ENCODE data around the gene GFI1. TPM values are rescaled to one million over a fixed set of nuclear protein-coding genes. Genes with fewer than 3 reads are reported as not detected.

Gene GFI1
- polyA plus RNA-seq: not detected in 2 replicates

DNA sequence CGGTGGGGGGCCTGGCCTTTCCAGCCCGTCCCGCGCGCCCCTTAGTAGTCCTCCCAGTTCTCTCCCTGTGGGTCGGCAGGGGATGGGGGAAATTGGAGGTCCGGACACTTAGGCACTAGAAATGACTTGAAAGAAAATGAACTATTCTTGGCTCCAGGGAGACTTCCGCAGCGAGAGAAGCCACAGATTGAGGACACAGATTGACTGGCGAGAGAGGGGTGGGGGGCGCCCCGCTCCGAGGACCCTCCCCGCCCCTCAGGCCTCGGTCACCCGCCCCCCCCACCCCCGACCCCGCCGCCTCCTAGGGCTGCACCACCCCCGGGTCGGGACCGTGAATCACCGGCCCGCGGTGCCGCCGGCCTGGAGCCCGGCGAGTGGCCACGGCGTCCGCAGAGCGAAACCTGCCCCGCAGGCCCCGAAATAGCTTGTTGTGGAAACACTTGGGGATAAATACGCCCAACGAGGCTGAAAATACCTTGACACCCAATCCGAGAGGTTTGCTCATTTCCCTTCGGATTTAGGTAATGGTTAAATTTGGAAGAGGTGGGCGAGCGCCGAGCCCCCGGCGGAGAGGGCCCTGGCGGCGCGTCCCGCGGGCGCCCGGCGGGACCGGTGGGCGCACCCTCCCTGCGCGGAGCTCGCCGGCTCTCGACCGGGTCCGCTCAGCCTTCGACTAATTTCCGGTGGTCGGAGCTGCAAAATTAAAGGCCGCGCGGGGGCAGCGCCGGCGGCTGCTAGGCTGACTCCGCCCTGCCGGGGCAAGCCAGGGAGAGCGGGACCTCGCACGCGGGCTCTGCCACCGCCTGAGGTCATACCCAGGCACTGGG is at the start of gene GFI1:
Gene GFI1 (minus strand): TSS at position 675 of the 827 bp plus-strand sequence. CDS start 3,438 bp downstream, outside the sequence.

Other genes starting within 250 kb of the GFI1 start
- gene GLMN, start 187.9 kb downstream of the GFI1 start, polyA plus RNA-seq: 39.3 and 47.1 TPM in 2 replicates
- 32.6 and 46.9 TPM in 2 replicates for gene RPAP2, start 187.9 kb downstream of the GFI1 start, polyA plus RNA-seq

Measured in Purkinje cell (primary cell).